Stimulated activated CD4-positive, alpha-beta T cell treated with anti-CD3 and anti-CD28 coated beads, Interleukin-12 subunit alpha, Interleukin-12 subunit beta, amount 100 ng/mL, for 48 hours (primary cell): ENCODE measurements around the gene TOP3B.

ENCODE experiments used
- DNase-seq, 3 donors: peaks; one replicate each; pipeline ENCODE4 v3.0.0-alpha.2; 2020; ENCODE audit warnings: low read depth in 2 of 3, low spot score in 1 of 3

Gene TOP3B

GRCh38 chr22:21963790-21964211, 18.8 kb downstream of the TOP3B start:
- DNase-seq, result no peak

GRCh38 chr22:21963286-21963685, 19.3 kb downstream of the TOP3B start:
- no peak for DNase-seq

- DNase-seq, result no peak
Observed at GRCh38 chr22:21962655-21962949, 20.0 kb downstream of the TOP3B start.

- no peak for DNase-seq
Observed at GRCh38 chr22:21961886-21962654, 20.5 kb downstream of the TOP3B start.

GRCh38 chr22:21961127-21961867, 21.3 kb downstream of the TOP3B start:
- DNase-seq, result no peak

GRCh38 chr22:21960200-21961126, 22.1 kb downstream of the TOP3B start:
- no peak for DNase-seq

GRCh38 chr22:21959274-21960074, 23.1 kb downstream of the TOP3B start:
- no peak for DNase-seq

- no peak for DNase-seq
Observed at GRCh38 chr22:21958360-21959273, 24.0 kb downstream of the TOP3B start.

- peak; percentile 81 to 89 (median 87) for DNase-seq
Observed at GRCh38 chr22:21952586-21953571, 29.7 kb downstream of the TOP3B start, which contains the start of gene PPM1F. Gene PPM1F (minus strand): TSS chr22:21952848. CDS start chr22:21946048, 6,800 bp downstream.

GRCh38 chr22:21951931-21952465, 30.6 kb downstream of the TOP3B start:
- DNase-seq, result no peak

- DNase-seq, result no peak
Observed at GRCh38 chr22:21951062-21951461, 31.5 kb downstream of the TOP3B start.

GRCh38 chr22:21949948-21950347, 32.6 kb downstream of the TOP3B start:
- DNase-seq, result no peak

- DNase-seq, result no peak
Observed at GRCh38 chr22:21949569-21949918, 33.0 kb downstream of the TOP3B start.

GRCh38 chr22:21948824-21949568, 33.6 kb downstream of the TOP3B start:
- DNase-seq, result no peak

GRCh38 chr22:21948390-21948789, 34.2 kb downstream of the TOP3B start:
- DNase-seq, result no peak

GRCh38 chr22:21947040-21948014, 35.3 kb downstream of the TOP3B start:
- DNase-seq, result no peak
